GM12875 (cell line): ENCODE data around the gene ACOX2.

Experiments used
- H3K4me3 ChIP-seq: one replicate; pipeline ENCODE4 v1.5.1; 2011; ENCODE audit warnings: low read depth, low read length, control low read depth
- CTCF ChIP-seq: IDR thresholded peaks from 2 replicates; pipeline ENCODE4 v1.5.1; 2011; ENCODE audit warnings: low read depth, mild to moderate bottlenecking, control low read depth, inconsistent platforms, low read length, moderate library complexity, borderline replicate concordance; ENCODE audit not compliant: insufficient read depth

Gene ACOX2

GRCh38 chr3:58566398-58567250 is 29.6 kb upstream of the ACOX2 start:
- no peak for TF ChIP-seq CTCF
- H3K4me3 ChIP-seq = no peak overlapping the region

- no peak overlapping the region for H3K4me3 ChIP-seq
- no peak for TF ChIP-seq CTCF
These were observed 28.8 kb upstream of the ACOX2 start for GRCh38 chr3:58565621-58566397.

GRCh38 chr3:58564456-58565160 is 27.6 kb upstream of the ACOX2 start:
- TF ChIP-seq CTCF = no peak
- H3K4me3 ChIP-seq = no peak overlapping the region

- no peak for TF ChIP-seq CTCF
- no peak overlapping the region for H3K4me3 ChIP-seq
These were observed 27.1 kb upstream of the ACOX2 start for GRCh38 chr3:58564054-58564453.

GRCh38 chr3:58563386-58564035 is 26.5 kb upstream of the ACOX2 start:
- no peak for TF ChIP-seq CTCF
- no peak overlapping the region for H3K4me3 ChIP-seq

GRCh38 chr3:58562498-58562897 is 25.5 kb upstream of the ACOX2 start:
- TF ChIP-seq CTCF = no peak
- H3K4me3 ChIP-seq = no peak overlapping the region
